ENCODE data around the gene INHBC. TPM values are rescaled to one million over a fixed set of nuclear protein-coding genes. Genes with fewer than 3 reads are reported as not detected.
A peak's percentile ranks its signal among the peaks of the same experiment; 100 is the strongest.

INHBC gene
- total RNA-seq, 1 experiment from 2014 or later = not detected

GRCh38 chr12:57469296-57470164, 34.9 kb downstream of the INHBC start:
- no peak for DNase-seq (ENCODE audit: low spot score)

GRCh38 chr12:57470286-57470969, 35.8 kb downstream of the INHBC start:
- no peak for DNase-seq (ENCODE audit: low spot score)

GRCh38 chr12:57470970-57471656, 36.5 kb downstream of the INHBC start:
- no peak for DNase-seq (ENCODE audit: low spot score)

GRCh38 chr12:57471661-57472060, 37.1 kb downstream of the INHBC start:
- DNase-seq (ENCODE audit: low spot score) = no peak

- no peak for DNase-seq (ENCODE audit: low spot score)
Measured at GRCh38 chr12:57472391-57472790, 37.8 kb downstream of the INHBC start.

- DNase-seq (ENCODE audit: low spot score) = peak; percentile 22
Measured at GRCh38 chr12:57473392-57473791, 38.8 kb downstream of the INHBC start.

GRCh38 chr12:57473886-57474285, 39.3 kb downstream of the INHBC start:
- no peak for DNase-seq (ENCODE audit: low spot score)

- DNase-seq (ENCODE audit: low spot score) = peak; percentile 83
Measured at GRCh38 chr12:57474430-57474829, 39.8 kb downstream of the INHBC start.

GRCh38 chr12:57474862-57475261, 40.3 kb downstream of the INHBC start:
- DNase-seq (ENCODE audit: low spot score) = no peak

GRCh38 chr12:57475271-57476161, 40.9 kb downstream of the INHBC start:
- DNase-seq (ENCODE audit: low spot score) = no peak

GRCh38 chr12:57476162-57476992, 41.8 kb downstream of the INHBC start:
- no peak for DNase-seq (ENCODE audit: low spot score)

- DNase-seq (ENCODE audit: low spot score) = no peak
Measured at GRCh38 chr12:57476993-57477709, 42.6 kb downstream of the INHBC start.

GRCh38 chr12:57477710-57478681, 43.4 kb downstream of the INHBC start:
- no peak for DNase-seq (ENCODE audit: low spot score)

GRCh38 chr12:57479043-57479375, 44.4 kb downstream of the INHBC start:
- no peak for DNase-seq (ENCODE audit: low spot score)

- no peak for DNase-seq (ENCODE audit: low spot score)
Measured at GRCh38 chr12:57479376-57480115, 45.0 kb downstream of the INHBC start, which contains the start of gene ARHGAP9. Gene ARHGAP9 (minus strand): TSS chr12:57479866. CDS start chr12:57479406, 460 bp downstream.

GRCh38 chr12:57481671-57482070, 47.1 kb downstream of the INHBC start:
- no peak for DNase-seq (ENCODE audit: low spot score)

- DNase-seq (ENCODE audit: low spot score) = no peak
Measured at GRCh38 chr12:57483466-57483865, 48.9 kb downstream of the INHBC start.

- DNase-seq (ENCODE audit: low spot score) = no peak
Measured at GRCh38 chr12:57485695-57486094, 51.1 kb downstream of the INHBC start.

Data from HT-29 (cell line).